ENCODE measurements around the gene KCP. TPM values are rescaled to one million over a fixed set of nuclear protein-coding genes. Genes with fewer than 3 reads are reported as not detected.

The KCP gene
- polyA plus RNA-seq, 1 donor (not counting 4 experiments of a cell fraction or from before 2014, with no cell fraction given): not detected

GRCh38 chr7:128827248-128827958 lies 83.1 kb downstream of the KCP start:
- dilution Hi-C loops (cut with MboI; ENCODE audit: extremely low pct_ligation_motif_present, low sequenced_read_pairs): no loop called here
- Histone ChIP-seq H3K4me1 (ENCODE audit: control insufficient read depth, extremely low read depth, insufficient read depth, low read length) (peaks cover 8% of the 10 kb centered on the region), H3K9ac (ENCODE audit: control insufficient read depth, extremely low read depth, insufficient read depth, low read length) (no peak overlapping the region), H3K4me2 (ENCODE audit: control insufficient read depth, extremely low read depth, insufficient read depth, low read depth, low read length) (no peak overlapping the region), H3K27me3 (ENCODE audit: control insufficient read depth, extremely low read depth, insufficient read depth, low read length) (peaks cover 27% of the 10 kb centered on the region), H2AFZ (ENCODE audit: control insufficient read depth, low read length) (no peak overlapping the region), H3K4me3 (ENCODE audit: control insufficient read depth in 2 of 3, extremely low read depth in 1 of 3, insufficient read depth in 2 of 3, low read depth in 1 of 3, low read length in 3 of 3) (no peak overlapping the region), H4K20me1 (ENCODE audit: control insufficient read depth, extremely low read depth, insufficient read depth, low read length) (no peaks in the 10 kb centered on the region), H3K79me2 (ENCODE audit: control insufficient read depth, insufficient read depth, low read length) (no peaks in the 10 kb centered on the region), H3K27ac (ENCODE audit: control insufficient read depth, insufficient read depth, low read length) (no peak overlapping the region), H3K9me3 (ENCODE audit: control insufficient read depth, low read depth, low read length) (no peaks in the 10 kb centered on the region), H3K36me3 (ENCODE audit: control insufficient read depth in 2 of 2, extremely low read depth in 1 of 2, insufficient read depth in 2 of 2, low read length in 2 of 2) (no peaks in the 10 kb centered on the region), H3K9me1 (ENCODE audit: control insufficient read depth, extremely low read depth, insufficient read depth, low read length) (no peaks in the 10 kb centered on the region)
- DNase-seq (ENCODE audit: low read depth, low spot score) (no peak), FAIRE-seq (no peak)
- TF ChIP-seq EZH2 (IDR thresholded peaks at IDR 0.05; ENCODE audit: low read length) (no peak), CTCF (optimal IDR thresholded peaks at IDR 0.05 in 1 of 3, IDR thresholded peaks at IDR 0.05 in 1 of 3, conservative IDR thresholded peaks at IDR 0.05 in 1 of 3; ENCODE audit: extremely low read depth in 1 of 3, insufficient read depth in 2 of 3, low read length in 3 of 3) (no peak)

- Histone ChIP-seq H3K4me3 (ENCODE audit: control insufficient read depth in 2 of 3, extremely low read depth in 1 of 3, insufficient read depth in 2 of 3, low read depth in 1 of 3, low read length in 3 of 3) (no peak overlapping the region), H3K9me3 (ENCODE audit: control insufficient read depth, low read depth, low read length) (no peaks in the 10 kb centered on the region), H2AFZ (ENCODE audit: control insufficient read depth, low read length) (no peak overlapping the region), H3K27ac (ENCODE audit: control insufficient read depth, insufficient read depth, low read length) (no peak overlapping the region), H3K27me3 (ENCODE audit: control insufficient read depth, extremely low read depth, insufficient read depth, low read length) (peaks cover 28% of the 10 kb centered on the region), H3K4me2 (ENCODE audit: control insufficient read depth, extremely low read depth, insufficient read depth, low read depth, low read length) (no peak overlapping the region), H3K36me3 (ENCODE audit: control insufficient read depth in 2 of 2, extremely low read depth in 1 of 2, insufficient read depth in 2 of 2, low read length in 2 of 2) (no peaks in the 10 kb centered on the region), H3K9ac (ENCODE audit: control insufficient read depth, extremely low read depth, insufficient read depth, low read length) (no peak overlapping the region), H3K79me2 (ENCODE audit: control insufficient read depth, insufficient read depth, low read length) (no peaks in the 10 kb centered on the region), H4K20me1 (ENCODE audit: control insufficient read depth, extremely low read depth, insufficient read depth, low read length) (no peaks in the 10 kb centered on the region), H3K9me1 (ENCODE audit: control insufficient read depth, extremely low read depth, insufficient read depth, low read length) (no peaks in the 10 kb centered on the region), H3K4me1 (ENCODE audit: control insufficient read depth, extremely low read depth, insufficient read depth, low read length) (peaks cover 8% of the 10 kb centered on the region)
- dilution Hi-C loops (cut with MboI; ENCODE audit: extremely low pct_ligation_motif_present, low sequenced_read_pairs): no loop called here
- DNase-seq (ENCODE audit: low read depth, low spot score) (no peak), FAIRE-seq (no peak)
- TF ChIP-seq EZH2 (IDR thresholded peaks at IDR 0.05; ENCODE audit: low read length) (no peak), CTCF (optimal IDR thresholded peaks at IDR 0.05 in 1 of 3, IDR thresholded peaks at IDR 0.05 in 1 of 3, conservative IDR thresholded peaks at IDR 0.05 in 1 of 3; ENCODE audit: extremely low read depth in 1 of 3, insufficient read depth in 2 of 3, low read length in 3 of 3) (no peak)
Observed at GRCh38 chr7:128826916-128827247, 83.6 kb downstream of the KCP start.

Other genes starting within 250 kb of the KCP start
- gene GARIN1A, start 238.4 kb downstream of the KCP start, polyA plus RNA-seq: 0.69 to 1.1 TPM (median 0.87 TPM) in 3 replicates
- gene CALU, start 171.3 kb downstream of the KCP start, polyA plus RNA-seq: 96.0 to 188 TPM (median 155 TPM) in 3 replicates
- gene OPN1SW, start 134.9 kb downstream of the KCP start, polyA plus RNA-seq: not detected in 3 replicates
- gene CCDC136, start 118.7 kb downstream of the KCP start, polyA plus RNA-seq: 0.84 to 1.6 TPM (median 1.5 TPM) in 3 replicates
- 0.03 to 0.15 TPM (median 0.06 TPM) in 3 replicates for gene FLNC, start 80.3 kb downstream of the KCP start, polyA plus RNA-seq
- gene ATP6V1F, start 47.9 kb downstream of the KCP start, polyA plus RNA-seq: 263 to 429 TPM (median 268 TPM) in 3 replicates
- 0.78 to 1.5 TPM (median 0.88 TPM) in 3 replicates for gene IRF5, start 27.2 kb upstream of the KCP start, polyA plus RNA-seq
- gene TNPO3, start 144.4 kb upstream of the KCP start, polyA plus RNA-seq: 28.8 to 45.3 TPM (median 35.1 TPM) in 3 replicates
- 0.71 to 1.1 TPM (median 0.93 TPM) in 3 replicates for gene TSPAN33, start 234.0 kb upstream of the KCP start, polyA plus RNA-seq

Measured in keratinocyte (primary cell).